Breast epithelium (tissue), 3 donors: ENCODE results near the gene PXN.

Source experiments
- CTCF ChIP-seq, 3 donors: fragments of 450-650 bp; IDR thresholded peaks; one replicate each; pipeline ENCODE4 v1.5.1; 2016 to 2017; ENCODE audit warnings: antibody characterized with exemption in 3 of 3, mild to moderate bottlenecking in 3 of 3, moderate library complexity in 3 of 3
- POLR2A ChIP-seq: fragments of 450-650 bp; IDR thresholded peaks from one replicate; pipeline ENCODE4 v1.6.1; 2016; ENCODE audit warnings: antibody characterized with exemption, mild to moderate bottlenecking, moderate library complexity
- POLR2AphosphoS5 ChIP-seq, 3 donors: sonication (generic); formaldehyde crosslinking; IDR thresholded peaks; one replicate each; pipeline ENCODE4 v1.6.1; 2017; ENCODE audit warnings: antibody characterized with exemption in 3 of 3

- no peak for TF ChIP-seq CTCF (IDR thresholded peaks at IDR 0.05)
- no peak for TF ChIP-seq POLR2A
- TF ChIP-seq POLR2AphosphoS5 (IDR thresholded peaks at IDR 0.05) = no peak
These were observed 1.8 kb downstream of the PXN start for GRCh38 chr12:120263748-120264085.
